Stimulated activated CD4-positive, alpha-beta T cell treated with anti-CD3 and anti-CD28 coated beads, Interleukin-15, amount 100 ng/mL, for 24 hours (primary cell): ENCODE data around the gene TLCD5.
A peak's percentile ranks its signal among the peaks of the same experiment; 100 is the strongest.

ENCODE experiments used
- DNase-seq: peaks from one replicate; pipeline ENCODE4 v3.0.0-alpha.2; 2020

The TLCD5 gene

DNA sequence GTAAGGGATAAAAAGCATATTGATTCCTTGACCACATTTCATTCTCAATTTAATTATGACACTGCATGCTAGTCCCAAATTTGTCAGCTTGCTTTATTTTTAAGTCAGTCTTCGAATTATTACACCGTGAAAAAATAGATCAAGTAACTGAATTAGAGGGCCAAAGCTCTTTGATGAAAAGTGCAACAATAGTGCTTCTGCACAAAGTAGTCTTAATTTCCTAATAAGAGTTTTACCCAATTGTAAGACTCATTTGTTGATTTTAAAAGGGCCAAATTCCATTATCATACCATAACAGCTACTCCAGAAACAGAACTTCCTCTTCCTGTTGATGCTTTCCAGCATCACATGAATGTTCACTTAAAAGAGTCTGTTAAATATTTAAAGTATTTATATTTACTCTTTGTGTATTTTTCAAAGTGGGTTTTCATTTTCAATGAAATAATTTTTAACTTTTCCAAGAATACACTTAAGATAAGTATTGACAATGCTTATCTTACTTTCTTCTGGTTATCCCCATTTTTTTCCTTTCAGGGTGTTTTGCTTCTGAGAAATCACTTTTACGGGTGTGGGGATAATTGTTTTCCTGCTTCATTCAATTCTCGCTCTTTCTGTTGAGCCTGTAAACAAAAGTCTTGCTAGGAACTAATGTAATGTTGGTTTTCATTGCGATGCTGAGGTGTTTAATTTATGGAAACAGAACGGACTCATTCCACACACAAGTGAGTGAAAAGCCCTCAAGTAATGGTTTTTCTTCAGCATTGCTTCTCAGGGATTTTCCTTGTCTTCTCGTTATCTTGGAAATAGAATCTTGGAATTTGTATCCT, 13.2 kb downstream of the TLCD5 start:
- DNase-seq = no peak

DNA sequence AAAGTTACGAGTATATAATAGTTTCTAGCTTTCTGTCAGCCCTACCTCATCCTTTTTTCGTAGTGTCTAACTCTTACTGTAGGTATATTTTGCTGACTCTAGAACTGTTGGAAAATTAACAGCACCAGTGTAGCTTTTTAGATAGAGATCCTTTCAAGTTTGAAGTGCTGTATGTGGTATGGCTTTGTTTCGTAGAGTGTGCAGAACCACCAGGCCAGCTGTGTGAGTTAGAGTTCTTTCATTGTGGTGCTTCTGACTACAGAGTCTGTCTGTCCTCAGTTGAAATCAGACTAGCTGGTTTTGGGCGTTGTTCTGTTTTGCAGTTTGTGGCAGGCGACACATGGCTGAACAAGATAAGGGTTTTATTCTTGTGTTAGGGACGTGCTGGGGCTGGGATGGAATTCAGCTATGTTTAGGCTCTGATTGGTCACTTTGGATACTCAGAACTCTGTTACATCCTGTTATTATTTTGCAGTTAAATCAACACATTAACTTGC, 14.3 kb downstream of the TLCD5 start:
- no peak for DNase-seq

DNA sequence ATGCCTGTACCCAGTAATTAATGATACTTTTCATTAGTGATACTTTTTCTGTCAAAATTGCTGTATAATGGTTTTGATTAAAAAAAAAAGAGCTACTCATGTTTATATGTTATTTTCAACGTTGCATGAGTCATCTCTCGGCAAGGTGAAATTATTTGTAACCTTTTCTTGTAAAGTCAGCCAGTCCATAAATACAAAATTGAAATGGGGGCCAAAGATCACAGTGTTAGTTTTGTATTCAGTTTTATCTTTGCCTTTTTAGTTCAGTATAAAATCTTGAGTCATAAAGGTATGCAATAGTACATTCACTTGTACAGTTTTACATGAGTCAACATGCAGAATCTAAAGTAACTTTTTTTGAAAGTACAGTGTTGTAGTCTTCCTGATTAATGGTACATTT, 15.4 kb downstream of the TLCD5 start:
- no peak for DNase-seq

DNA sequence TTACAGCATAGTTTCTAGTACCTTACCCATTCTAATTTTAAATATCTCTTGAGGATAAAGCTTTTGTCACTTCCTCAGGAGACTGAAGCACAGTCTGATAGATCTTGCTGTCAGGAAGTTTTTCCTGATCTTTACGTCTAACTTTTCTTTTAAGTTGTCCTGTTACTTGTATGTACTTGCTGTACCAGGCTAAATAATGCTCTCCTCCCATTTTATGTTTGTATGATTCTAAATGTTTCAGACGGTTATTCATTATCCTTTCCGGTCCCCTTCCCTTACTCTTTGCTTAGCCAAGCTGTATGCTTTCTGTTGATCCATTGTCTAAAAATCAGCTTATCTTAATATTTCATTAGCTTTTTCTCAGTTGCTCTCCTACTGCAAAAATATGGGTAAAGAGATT, 17.1 kb downstream of the TLCD5 start:
- no peak for DNase-seq

DNA sequence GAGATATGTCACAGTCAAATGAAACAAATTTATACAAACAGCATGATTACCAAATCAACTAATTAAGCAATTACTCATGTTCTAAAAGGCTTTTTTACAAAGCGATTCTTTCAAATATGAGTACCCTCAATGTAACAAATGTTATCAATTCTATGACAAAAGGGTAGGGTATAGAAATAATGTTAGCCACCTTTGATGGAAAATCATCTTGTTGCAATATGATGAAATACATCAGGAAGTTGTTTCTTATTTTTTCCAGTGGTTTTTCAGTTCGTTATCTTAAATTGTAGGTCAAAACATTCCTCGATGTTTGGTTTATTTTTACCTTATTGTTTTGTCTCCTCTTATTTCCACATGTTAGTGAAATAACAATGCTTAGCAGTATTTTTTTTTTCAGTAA, 17.6 kb downstream of the TLCD5 start:
- DNase-seq = no peak

DNA sequence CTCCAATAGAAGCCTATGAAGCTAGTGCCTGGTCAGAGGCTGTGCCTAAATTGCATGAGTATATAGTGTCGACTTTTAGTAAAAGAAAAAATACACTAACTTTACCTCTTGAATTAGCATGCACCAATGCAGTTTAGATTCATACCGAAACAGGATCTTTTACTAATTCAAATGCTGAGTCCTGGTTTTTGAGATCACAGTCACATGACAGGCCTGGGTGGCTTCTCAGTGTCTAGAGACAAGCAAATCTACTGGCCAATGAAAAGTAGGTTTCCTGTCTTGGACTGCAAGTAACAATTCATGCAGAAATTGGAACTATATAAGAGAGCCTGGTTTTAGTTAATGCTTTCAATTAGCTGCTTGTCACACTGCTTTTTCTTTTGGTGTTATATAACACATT, 18.3 kb downstream of the TLCD5 start:
- DNase-seq = no peak

DNA sequence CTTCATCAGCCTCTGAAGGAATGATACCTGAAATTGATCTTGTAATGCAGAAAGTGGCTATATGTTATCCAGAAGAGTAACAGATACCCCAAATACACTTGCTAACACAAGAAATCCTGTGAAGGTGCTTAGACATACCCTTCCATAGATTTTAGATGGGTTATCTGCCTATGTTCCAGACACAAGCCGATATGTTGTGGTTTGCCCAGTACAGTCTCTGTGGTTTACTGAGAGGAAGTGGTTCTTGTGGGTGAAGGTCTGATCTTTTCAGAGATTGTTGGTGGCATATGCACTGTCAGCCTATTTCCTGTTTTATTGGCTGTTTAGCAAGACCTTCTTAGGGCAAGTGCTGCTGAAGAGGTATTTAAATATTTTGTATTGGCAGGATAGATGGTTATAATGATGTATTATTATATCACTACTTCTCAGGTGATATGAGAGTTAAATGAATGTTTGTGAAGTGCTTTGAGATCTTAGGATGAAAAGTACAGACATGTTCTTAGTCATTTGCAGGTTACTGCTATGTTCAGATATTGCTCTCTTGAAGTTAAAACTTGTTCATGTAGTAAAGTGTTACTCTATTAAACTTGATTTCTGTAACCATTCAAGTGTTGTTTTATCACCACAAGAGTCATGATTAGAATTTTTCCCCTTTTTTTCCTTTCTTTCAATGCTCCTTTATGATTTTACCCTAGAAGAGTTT, 19.4 kb downstream of the TLCD5 start:
- peak; percentile 47 for DNase-seq

DNA sequence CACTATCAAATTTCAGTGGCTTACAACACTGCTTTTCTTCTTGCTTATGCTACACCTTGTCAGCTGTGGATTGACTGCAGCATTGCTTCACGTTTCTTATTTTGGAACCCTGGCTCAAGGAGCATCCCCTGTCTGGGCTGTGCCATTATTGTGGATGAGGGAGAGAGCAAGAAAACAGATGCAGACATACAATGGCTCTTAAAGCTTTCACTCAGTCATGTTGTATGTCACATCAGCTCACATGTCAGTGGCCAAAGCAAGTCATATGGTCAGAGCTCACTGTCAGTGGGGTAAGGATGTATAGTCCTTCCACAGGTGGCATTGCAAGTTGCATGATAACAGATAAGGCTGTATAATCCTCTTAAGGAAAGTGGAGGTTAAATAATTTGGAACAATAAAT, 21.1 kb downstream of the TLCD5 start:
- no peak for DNase-seq

DNA sequence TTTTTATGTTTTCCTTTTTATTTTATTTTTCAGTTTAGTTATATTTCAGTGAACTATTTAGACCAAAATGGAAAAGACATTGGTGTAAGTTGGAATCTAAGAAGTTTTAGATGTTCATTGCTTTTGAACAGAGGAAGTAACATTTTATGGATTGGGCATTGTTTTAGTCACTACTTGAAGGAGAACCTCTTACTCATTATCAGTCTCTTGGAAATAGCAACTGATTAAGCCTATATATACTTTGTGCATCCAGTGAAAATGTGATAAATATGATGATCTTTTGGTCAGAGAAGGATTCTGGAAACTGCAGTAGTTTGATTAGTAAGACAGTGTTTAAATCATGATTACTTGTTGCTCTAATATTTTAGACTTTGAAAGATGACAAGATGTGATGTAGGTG, 25.5 kb downstream of the TLCD5 start:
- DNase-seq = no peak

DNA sequence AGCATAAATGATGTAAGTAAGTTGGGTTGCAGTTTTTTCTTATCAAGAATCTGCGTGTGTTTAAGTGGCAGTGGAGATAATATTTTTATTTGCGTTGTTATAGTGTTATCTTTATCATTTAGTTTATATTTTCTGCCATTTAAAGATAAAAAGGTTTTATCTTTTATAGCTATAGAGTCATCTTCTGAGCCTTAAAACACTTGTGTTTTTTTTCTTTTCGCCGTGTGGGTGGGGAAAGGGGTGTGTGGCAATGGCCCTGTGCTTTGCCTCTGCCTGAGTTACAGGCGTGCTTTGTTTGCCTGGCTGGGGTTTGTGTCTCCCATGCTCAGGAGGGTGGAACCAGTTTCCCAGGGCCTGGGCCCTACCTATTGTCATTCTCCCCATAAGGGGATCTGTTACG, 27.3 kb downstream of the TLCD5 start:
- DNase-seq = no peak

DNA sequence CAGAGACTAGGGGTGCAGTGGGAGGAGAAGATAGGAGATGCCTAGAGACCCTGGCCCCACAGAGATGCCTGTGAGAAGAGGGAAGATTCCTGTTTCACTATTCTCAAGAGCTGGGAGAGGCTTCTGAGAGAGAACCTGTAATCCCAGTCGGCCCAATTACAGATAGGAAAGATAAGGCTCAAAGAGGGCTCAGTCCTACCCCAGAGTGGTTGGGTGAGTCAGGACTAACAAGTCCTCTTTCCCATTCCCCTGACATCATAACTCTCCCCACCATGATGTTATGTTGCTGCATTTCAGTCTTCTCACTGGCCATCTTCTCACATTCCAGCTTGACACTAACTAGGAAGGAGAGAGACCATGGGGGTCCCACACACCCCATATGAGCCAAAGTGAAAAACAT, 29.0 kb downstream of the TLCD5 start:
- no peak for DNase-seq

DNA sequence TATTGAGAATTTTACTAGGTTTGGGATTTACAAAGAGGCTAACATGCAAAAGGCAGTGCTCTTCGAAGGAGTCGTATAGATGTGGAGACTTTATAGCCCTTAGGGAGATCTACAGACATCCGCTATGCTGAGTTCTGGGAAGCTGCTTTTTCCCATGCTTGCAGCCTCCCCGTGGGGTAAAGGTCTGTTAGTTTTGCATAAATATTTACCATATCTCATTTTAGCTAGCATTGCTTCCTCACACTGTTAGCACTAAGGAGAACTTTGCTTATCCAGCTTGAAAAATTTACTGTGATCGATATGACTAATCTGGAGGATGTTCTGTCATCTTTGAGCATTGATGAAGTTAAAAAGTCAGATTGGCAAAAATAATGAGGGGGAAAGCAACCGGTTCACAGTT, 29.7 kb downstream of the TLCD5 start:
- DNase-seq = no peak

DNA sequence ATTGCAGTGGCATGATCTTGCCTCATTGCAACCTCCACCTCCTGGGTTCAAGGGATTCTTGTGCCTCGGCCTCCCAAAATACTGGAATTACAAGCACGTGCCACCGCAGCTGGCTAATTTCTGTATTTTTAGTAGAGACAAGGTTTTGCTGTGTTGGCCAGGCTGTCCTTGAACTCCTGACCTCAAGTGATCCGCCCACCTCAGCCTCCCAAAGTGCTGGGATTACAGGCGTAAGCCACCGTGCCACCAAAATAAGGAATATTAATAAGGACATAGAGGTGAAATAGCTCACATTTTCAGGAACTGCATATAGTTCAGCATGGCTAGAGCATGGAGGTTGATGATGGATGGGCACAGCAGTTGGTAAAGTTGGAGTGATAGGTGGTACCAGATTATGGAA, 32.5 kb downstream of the TLCD5 start:
- DNase-seq = no peak

DNA sequence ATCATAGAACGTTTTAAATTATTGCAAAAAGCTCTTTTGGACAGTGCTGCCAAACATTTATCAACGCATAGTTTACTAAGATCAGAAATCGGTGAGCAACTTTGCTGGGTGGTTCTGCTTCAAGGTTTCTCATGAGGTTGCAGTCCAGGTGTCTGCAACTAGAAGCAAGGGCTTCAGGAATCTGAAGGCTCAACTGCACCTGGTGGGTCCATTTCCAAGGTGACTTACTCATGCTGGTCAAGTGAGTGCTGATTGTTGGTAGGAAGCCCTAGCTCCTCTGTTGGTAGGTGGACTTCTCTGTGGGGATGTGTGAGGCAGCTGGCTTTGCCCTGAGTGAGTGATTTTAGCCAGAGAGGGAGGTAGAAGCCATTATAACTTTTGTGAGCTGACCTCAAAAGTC, 33.6 kb downstream of the TLCD5 start:
- no peak for DNase-seq

DNA sequence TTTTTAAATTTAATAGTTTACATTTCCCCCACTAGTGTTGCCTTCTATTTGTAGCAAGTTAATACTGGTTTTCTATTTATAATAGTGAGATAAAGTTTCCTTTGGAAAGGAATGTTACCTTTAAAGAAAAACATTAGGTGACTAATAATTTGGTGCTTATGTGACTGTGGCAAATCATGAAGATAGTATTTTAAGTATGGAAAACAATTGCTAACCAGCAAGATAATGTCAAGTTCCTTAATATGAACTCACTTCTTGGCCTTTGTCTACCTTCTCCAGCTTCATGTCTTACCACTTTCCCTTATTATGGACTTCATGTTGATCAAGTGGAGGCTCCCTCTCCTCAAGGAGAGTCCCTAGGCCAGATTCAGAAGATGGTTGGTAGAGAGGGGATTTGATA, 38.3 kb downstream of the TLCD5 start:
- DNase-seq = no peak

DNA sequence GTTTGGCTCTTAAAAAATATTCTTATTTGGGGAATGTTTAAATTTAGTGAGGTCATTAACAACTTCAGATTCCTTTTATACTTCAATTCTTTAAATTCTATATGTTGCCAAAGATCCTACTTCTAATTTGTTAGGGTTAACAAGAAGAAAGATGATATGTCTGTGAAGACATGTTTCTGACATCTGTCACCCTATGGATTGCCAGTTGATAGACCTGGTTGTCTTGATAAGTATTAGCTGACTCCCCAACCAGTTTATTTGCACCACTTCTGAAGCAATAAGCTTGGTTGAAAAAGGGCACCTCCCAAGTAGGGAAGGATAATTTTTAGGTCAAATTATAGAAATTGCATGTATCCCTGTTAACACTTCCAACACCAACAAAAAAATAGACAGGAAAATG, 40.4 kb downstream of the TLCD5 start:
- no peak for DNase-seq

DNA sequence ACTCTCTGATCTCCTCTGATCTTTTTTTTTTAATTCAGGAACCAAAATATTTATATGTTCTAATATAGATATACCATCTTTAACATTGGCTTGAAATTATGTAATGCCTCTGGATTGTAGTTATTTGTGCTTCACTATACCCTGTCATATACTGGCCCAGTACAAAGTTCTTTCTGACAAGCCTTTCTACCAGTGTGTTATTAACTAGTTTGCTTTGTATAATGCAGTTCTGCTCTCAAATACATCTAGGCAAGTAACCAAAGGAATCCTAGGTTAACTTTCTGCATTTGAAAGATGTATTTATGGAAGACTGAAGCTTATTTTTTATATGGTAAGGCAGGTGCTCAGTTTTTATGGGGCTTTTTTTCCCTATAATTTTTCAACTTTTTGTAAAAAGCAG, 47.2 kb downstream of the TLCD5 start:
- no peak for DNase-seq

DNA sequence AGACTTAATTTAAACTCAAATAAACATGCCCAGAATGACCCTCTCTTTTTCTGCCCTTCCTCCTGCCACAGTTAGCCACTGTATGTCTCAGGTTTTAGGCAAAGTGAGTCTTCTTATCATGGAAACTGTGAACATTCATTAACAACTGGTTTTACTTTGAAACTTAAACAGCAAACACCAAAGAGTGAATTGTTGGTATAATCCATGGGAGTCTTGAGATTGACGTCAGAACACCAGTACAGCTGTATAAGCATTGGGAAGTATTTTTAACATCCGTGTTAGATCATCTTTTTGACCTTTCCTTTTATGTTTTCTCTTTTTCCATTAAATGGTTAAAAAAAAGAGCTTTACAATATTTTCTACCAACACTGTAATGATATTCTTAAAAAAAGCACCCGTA, 50.0 kb downstream of the TLCD5 start:
- DNase-seq = no peak

DNA sequence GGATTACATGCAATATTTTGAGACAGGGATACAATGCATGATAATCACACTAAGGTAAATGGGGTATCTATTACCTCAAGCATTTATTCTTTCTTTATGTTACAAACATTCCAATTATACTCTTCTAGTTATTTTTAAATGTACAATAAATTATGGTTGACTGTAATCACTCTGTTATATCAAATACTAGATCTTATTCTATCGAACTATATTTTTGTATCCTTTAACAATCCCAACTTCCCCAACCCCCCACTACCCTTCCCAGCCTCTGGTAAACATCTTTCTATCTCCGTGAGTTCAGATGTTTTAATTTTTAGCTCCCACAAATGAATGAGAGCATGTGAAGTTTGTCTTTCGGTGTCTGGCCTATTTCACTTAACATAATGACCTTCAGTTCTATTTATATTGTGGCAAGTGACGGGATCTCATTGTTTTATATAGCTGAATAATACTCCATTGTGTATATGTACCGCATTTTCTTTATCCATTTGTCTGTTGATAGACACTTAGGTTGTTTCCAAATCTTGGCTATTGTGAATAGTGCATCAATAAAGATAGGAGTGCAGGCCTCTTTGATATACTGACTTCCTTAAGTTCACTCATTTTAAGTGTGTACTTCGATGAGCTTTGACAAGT, 51.6 kb downstream of the TLCD5 start:
- no peak for DNase-seq

DNA sequence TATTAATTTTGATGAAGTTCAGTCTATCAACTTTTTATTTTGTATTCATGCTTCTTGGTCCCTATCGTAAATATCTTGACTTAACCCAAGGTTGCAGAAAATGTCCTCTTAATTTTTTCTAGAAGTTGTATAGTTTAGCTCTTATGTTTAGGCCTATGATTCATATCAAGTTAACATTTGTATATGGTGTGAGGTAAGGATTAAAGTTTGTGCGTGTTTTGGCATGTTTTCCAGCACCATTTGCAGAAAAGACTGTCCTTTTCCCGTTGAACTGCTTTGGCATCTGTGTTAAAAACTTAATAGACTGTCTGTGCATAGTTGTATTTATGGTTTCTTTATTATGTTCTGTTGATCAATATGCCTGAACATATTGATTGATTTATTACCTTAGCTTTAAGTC, 53.4 kb downstream of the TLCD5 start:
- DNase-seq = no peak

DNA sequence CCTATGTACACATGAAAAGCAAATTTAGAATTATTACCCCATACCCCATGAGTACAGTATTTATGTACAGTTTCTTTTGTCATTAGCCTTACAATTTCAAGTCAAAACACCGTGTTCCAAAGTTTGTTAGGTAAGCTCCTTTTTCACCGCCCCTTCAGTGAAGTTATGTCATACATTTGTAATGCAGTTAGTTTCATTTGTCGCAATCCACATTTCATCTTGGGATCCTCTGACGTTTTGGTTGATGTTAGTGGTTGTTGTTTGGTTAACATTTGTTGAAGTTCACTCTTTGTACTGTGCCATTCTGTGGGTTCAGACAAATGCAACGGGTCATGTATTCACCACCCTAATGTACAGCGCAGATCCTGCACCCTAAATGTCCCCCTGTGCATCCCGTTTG, 56.3 kb downstream of the TLCD5 start:
- DNase-seq = no peak
